Measurements from ENCODE around the gene IGF2BP2.
"Not testable (repeated sequence)": the region's sequence is repeated elsewhere in the genome, so short reads cannot be mapped to it uniquely, and the experiment has no call there.

Gene IGF2BP2

DNA sequence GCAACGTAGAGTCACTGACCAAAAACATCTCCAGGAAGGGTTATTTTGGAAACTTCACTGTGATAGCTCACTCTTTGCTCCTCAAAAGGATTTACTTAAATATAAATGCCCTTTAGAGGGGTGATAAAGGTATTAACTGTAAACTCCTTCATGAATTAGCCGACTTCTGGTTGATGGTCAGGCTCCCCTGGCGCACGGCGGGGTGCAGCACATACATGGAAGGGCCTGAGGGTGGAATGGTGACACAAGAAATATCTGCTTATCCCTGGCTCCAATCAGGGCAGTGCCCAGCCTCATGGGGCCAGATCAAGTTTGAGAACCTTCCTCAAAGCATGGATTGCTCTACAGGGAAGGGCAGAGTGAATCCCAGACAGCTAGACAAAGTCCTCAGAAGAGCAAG is 116.5 kb downstream of the IGF2BP2 start:
- no peak for FAIRE-seq

DNA sequence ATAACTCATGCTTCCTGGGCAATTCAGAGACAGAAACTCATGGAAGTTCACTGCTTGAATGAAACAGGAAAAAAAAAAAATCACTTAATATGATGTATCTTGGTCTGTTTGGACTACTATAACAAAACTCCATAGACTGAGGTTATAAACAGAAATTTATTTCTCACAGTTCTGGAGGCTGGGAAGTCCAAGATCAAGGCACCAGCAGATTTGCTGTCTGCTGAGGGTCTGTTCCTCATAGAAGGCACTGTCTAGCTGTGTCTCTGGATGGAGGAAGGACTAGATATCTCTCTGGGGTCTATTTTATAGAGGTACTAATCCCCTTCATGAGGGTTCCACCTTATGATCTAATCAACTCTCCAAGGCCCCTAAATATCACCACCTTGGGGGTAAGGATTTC is 119.3 kb downstream of the IGF2BP2 start:
- no peak for FAIRE-seq

DNA sequence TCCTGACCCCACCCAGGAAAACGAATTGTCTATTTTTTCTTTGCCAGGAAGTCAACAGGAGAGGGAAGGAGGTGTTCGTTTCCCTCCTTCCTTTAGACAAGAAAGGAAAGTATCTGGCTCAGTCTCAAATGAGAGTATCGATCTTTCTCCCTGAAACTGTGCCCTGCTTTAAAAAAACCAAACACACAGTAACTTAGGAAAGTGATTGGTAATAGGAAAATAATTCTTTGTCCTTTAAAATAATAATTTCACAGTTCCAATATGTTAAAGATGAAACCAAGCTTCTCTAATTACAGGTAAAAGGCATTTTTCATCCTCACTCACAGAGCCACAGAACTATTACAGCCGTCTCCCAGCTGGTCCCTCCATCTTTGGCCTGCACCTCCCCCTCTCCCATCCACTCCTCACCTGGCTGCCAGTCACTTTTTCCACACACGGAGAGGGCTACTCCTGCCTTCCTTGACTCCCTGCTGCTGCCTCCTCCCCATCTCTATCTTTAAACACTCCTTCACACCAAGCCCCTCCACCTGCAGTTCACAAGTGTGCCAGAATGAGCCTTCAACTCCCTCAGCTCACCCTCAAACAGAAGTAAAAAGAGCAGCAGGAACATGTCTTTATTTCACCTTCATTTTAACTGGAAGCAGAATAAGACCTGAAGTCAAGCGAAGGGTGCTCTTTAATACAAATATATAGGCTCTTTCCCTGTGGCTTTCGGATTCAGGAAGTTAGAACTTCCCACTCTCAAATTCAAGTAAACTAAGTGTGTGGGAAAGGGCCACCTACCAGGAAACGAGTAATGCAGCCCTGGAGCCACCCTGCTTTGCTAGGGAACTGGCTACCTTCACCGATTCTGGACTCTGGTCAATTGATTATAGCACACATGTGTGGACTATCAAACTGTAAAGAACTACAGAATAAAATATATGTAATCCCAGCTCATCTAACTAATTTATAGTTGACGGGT is 122.3 kb downstream of the IGF2BP2 start:
- FAIRE-seq, result no peak

DNA sequence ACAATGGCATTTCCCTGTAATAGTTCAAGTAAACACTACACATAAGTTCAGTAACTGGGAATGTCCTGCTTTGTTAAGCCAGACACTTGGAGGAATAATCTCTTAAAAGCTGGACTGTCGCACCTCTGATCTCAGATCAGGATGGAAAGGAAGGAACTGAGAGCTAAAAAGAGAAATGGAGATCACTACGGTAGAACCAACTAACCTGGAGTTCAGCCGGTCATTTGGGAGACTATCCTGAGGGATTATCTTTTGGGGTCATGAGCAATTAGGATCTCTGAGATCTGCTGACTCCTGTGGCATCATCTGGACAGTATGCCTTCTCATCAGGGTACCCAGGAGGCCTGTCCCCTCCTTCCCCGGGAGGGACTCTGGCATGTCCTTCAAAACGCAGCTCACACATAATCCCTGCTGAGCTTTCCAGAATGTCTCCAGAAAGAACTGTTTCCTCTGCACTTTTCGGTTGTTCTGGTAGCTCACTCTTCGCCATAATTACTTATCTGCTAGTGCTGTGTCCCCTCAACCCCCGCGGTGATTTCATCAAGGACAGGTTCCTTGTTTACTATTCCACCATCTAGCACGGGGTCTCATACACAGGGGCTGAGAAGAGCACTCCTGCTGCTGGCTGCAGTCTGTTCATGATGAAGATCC is 123.1 kb downstream of the IGF2BP2 start:
- FAIRE-seq, result no peak

DNA sequence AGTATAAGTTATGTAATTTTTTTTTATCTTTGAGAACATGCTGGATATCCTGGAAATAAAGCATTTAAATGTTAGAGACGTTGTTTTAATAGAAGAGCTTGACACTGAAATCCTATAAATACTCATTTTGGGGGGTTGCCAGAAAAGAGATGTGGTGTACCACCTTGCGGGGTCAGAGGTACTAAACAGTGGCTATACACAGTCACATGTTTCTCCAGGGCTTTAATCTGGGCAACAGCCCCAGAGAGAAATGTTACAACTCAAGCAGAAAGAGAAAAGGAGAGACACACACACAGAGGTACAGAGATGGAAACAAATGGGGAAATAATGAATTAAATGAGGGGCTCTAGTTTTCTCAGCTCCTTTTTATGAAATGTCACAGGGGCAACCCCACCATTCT is 124.9 kb downstream of the IGF2BP2 start:
- no peak for FAIRE-seq

DNA sequence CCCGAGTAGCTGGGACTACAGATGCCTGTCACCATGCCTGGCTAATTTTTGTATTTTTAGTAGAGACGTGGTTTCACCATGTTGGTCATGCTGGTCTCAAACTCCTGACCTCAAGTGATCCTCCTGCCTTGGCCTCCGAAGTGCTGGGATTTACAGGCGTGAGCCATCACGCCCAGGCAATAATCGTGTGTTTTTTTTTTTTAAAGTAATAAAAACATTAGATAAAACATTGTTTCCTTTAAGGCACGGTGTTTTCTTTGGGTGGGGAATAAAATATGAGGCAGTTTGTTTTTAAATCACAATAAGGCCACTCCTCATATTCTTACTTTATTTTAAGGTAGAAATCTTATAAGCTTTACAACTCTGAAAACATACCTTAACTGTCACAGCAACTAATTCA is 127.6 kb downstream of the IGF2BP2 start:
- not testable (repeated sequence) for FAIRE-seq

DNA sequence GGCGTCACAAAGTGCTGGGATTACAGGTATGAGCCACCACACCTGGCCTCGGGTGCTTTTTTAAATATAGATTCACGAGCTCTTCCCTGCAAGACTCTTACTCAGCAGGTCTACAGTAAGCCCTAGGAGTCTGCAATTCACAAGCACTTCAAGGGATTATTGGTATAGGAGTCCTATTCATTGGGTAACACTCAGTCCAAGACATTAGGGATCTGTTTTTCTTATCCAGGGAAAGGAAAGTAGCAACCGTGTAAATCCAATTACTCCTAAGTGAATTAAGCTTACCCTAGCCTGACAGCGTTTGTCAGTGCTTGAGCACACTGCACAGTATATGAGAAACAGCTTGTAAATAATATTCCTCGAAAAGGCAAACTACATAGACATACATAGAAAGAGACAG is 128.8 kb downstream of the IGF2BP2 start:
- FAIRE-seq, result no peak

DNA sequence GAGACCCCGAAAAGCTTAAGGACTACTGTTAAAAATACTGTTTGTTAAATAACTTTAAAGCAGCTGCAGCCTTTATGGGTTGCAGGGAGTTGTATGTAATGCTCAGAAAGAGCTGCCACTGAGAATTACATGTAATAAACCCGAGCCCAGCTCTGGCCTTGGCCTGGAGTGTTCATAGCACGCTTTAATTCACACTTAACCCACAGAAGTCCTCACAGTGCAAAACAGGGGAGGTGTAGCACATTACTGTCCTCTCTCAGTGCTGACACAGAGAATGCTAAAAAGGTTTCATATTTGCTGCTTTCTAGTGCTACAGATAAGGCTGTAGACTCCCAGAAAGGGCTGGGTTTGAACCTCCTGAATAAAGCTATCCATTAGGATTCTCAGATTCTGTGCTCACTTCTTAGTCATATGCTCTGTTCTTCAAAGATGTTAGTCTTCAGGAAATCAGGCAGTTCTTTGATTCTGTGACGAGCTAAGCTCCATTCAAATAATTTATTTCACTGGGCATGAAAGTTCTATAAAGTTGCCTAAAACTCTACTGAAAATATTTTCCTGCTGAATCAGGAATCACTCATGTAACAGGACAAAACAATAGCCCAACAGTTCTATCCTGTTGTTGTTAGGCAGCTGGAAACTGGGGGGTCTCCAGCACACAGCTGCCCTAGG is 130.7 kb downstream of the IGF2BP2 start:
- no peak for FAIRE-seq

DNA sequence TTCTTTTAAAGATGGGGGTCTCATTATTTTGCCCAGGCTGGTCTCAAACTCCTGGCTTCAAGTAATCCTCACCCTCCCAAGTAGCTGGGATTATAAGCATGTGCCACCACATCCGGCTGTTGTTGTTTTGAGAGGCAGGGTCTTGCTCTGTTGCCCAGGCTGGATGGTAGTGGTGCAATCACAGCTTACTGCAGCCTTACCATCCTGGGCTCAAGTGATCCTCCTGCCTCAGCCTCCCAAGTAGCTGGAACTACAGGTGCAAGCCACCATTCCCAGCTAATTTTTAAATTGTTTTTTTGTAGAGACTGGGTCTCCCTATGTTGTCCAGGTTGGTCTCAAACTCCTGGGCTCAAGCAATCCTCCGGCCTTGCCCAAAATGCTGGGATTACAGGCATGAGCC is 133.2 kb downstream of the IGF2BP2 start:
- no peak for FAIRE-seq

DNA sequence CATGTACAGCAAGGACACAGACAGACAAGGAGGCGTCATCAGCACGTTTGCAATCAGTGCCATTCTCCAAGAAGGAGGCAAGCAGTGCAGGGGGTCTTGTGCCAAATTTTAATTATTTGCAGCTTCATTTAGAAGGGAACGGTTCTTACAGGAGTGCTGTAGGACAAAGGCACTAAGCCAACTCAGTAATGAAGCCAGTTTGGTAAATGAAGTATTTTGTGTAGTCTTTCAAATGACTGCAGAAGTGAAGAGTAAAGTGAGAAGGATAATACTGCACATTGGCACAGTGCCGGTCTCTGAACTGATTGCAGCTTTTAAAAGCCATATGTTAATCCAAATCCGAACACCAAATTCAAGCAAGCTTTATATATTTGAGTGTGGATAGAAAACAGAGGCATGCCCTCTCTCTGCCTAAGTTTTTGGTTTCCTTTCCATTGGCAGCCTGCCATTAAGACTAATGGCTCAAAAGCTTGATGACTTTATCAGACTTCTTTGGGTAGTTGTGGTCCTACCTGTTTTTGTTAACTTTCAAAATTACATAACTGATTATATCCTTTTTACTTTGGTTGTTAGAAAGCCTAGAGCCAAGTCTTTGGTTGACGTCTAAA is 137.5 kb downstream of the IGF2BP2 start:
- no peak for FAIRE-seq

DNA sequence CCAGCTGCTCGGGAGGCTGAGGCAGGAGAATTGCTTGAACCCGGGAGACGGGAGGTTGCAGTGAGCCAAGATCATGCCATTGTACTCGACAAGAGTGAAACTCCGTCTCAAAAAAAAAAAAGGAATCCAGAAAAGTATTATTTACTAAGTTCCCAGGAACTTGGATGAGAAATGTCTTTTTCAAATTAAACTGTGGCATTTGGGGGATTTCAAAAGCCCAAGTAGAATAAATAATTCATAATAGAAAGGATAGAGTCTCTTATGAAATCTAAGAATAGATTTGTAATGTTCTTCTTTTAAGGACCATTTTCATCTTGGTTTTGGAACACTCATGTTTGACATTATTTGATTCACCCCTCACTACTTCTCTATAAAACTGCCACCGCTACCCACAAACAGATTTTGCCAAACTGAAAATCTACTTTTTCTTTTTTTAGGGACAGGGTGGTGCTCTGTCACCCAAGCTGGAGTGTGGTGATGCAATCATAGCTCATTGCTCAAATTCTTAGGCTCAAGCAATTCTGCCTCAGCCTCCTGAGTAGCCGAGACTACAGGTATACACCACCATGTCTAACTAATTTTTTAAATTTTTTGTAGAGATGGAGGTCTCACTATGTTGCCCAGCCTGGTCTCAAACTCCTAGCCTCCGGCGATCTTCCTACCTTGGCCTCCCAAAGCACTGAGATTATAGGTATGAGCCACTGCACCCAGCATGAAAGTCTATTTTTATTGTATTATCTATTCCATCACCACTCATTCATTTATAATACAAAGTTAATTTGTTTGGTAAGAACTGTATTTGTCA is 139.4 kb downstream of the IGF2BP2 start:
- no peak for FAIRE-seq

DNA sequence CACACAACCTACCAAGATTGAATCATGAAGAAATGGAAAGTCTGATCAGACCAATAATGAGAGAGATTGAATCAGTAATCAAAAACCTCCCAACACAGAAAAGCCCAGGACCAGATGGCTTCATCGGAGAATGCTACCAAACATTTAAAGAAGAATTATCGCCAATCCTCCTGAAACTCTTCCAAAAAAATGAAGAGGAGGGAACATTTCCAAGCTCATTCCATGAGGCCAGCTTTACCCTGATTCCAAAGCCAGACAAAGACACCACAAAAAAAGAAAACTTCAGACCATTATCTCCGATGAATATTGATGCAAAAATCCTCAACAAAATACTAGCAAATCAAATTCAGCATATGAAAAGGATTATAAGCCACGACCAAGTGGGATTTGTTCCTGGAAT is 144.6 kb downstream of the IGF2BP2 start:
- FAIRE-seq, result no peak

DNA sequence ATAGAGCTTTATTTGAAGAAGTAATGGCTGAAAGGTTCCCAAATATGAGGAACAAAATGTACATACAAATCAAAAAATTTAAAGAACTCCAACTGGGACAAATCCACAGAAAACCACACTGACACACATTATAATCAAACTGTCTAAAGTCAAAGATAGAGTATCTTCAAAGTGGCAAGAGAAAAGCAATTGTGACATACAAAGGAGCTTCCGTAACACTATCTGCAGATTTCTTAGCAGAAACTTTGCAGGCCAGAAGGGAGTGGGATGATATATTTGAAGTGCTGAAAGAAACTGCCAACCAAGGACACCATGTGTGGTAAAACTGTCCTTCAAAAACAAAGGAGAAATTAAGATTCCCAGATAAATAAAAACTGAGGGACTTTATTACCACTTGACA is 146.8 kb downstream of the IGF2BP2 start:
- FAIRE-seq, result no peak

DNA sequence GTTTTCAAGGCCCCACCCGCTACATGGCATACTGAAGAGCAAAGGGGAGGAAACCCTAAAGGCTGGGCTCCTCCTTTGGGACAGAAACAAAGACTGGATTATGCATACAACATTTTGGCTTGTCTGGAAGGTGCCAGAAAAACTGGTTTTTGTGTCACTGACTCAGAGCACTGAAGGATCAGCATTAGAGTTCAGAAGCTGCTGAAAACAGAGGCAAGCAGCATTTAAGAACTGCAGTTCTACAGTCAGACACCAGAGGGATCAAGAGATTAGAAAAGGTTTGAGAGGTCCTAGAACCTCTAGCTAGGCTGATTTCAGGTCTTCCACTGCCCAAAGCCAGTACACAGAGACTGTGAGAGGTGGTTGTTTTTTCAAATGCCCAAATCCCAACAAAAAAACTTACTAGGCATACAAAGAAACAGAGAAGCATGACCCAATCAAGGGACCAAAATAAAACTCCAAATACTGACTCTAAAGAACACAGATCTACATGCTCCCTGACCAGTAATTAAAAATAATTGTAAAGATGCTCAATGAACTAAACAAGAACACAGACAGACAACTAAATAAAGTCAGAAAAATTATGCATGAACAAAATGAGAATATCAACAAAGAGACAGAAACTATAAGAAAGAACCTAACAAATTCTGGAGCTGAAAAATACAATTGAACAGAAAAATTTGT is 147.6 kb downstream of the IGF2BP2 start:
- FAIRE-seq, result no peak

DNA sequence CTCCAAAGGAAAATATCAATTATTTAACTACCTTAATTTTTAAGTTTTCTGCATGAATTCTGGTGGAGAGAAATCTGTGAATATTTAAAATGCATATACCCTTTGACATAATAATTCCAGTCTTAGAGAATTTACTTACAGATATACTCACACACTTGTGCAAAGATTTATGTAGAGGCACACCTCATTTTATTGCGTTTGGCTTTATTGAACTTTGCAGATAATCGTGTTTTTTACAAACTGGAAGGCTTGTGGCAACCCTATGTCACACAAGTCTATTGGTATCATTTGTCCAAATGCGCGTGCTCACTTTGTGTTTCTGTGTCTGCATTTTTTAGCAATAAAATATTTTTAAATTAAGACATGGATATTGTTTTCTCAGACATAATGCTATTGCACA is 157.3 kb downstream of the IGF2BP2 start:
- no peak for FAIRE-seq

DNA sequence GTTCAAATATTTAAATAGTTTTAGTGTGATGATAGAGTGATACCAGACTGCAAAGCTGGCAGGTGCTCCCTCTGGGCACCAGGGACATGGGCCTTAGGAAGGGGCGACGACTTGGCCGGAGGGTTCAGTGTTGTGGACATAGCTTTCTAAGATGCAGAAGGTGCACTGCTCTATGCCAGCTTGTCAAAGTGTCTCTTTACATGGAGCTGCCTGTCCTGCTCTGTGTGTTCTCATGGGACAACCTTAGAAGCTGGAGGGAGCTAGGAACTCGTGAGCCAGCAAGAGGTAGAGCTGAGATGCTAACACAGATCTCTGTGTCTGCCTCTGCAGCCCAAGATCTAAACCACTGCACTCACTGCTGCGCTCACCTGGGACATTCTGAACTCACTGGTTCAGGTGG is 160.9 kb downstream of the IGF2BP2 start:
- no peak for FAIRE-seq

DNA sequence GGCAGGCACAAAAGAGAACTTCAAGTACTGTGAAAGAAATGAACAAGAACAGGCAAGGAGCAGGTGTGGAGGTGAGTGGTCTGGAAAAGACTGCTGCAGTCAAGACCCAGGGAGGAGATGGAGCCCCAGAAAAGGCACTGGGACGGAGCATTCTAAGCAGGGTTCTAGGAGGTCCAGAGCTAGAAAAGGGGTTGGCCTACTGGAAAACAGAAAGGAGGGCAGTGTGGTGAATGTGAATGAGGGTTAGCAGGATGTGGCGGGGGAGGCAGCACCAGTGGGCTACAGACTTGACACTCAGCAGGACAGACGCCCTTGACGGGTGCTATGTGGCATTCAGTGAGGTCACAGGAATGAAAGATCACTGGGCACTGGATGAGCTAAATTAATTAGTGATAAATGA is 163.1 kb downstream of the IGF2BP2 start:
- FAIRE-seq, result no peak

DNA sequence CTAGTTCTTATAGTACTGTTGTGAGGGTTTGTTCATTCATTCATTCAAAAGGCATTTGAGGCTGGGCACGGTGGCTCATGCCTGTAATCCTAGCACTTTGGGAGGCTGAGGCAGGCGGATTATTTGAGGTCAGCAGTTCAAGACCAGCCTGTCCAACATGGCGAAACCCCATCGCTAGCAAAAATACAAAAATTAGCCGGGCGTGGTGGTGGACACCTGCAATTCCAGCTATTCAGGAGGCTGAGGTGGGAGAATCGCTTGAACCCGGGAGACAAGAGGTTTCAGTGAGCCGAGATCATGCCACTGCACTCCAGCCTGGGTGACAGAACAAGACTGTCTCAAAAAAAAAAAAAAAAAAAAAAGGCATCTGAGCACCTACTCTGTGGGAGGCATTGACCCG is 163.5 kb downstream of the IGF2BP2 start:
- not testable (repeated sequence) for FAIRE-seq

DNA sequence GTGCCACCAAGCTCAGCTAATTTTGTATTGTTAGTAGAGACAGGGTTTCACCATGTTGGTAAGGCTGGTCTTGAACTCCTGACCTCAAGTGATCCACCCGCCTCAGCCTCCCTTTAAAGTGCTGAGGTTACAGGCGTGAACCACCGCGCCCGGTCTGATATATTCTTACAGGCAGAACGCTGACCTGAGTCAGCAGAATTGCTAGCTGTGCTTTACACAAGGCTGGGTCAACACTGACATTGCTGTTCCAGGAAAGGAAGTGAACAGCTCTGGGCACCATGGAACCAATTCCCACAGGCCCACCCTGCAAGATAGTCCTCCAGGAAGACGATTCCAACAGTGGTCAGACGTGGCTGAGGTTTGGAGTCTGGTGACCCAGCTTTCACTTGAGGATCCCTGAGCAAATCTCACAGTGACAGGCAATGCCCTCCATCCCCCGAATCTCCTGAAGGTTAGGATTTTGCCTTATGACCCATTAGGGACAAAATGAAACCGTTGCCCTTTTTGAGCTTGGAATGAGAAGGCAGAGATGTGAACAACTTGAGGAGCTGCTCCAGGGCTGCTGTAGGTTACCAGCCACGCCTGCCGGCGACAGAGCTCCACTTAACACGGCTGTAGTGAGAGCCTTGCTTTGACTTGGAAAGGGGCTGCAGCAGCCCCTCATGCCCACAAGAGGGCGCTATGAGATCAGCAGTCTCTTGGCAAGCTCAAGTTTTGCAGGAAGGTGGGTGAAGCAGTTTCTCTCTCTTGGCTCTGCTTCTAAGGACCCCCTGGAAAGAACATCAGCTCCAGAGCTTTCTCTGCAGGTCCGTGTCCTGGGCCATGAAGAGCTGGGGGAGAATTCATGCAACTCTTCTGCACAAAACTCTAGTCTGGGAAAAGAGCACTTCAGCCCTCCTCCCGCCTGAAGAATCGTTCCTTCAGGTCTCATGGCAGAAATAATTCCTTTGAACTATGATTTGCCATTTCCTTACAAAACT is 164.6 kb downstream of the IGF2BP2 start:
- no peak for FAIRE-seq

DNA sequence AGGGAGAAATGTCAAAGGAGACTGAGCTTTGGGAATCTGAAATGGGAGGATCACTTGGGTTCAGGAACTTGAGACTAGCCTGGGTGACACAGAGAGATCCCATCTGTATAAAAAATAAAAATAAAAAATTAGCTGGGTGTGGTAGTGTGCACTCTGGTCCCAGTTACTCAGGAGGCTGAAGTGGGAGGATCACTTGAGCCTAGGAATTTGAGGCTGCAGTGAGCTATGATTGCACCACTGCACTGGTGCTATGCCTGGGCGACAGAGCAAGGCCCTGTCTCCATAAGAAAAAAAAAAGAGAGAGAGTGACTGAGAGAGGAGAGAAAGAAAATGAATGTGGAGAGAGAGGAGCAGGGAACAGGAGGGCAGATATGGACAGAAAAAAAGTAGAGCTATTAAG is 165.9 kb downstream of the IGF2BP2 start:
- no peak for FAIRE-seq

DNA sequence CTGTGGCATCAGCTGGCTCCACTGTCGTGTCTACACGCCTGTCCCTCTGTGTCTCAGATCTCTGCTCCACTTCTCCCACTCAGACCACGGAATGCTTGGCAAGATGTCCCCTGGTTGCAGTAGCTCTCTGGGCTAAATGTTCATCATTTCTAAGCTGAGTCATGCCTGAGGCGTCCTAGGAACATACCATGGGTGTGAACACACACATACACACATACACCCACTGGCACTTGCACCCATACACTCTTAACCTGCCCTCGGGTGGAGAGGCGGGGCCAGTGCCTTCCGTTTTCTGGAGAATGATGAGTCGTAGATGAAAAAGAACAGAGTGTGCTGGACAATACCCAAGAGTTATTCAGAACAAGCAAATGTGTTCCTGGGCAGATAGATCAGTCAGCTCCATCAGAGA is 166.3 kb downstream of the IGF2BP2 start:
- FAIRE-seq, result no peak
